ENCODE data around the gene WDR33.
"Not testable (repeated sequence)": the region's sequence is repeated elsewhere in the genome, so short reads cannot be mapped to it uniquely, and the experiment has no call there.

WDR33 gene

GRCh38 chr2:127762846-127763245 is 48.1 kb downstream of the WDR33 start:
- DNase-seq (ENCODE audit: low spot score) = no peak

- no peak for DNase-seq (ENCODE audit: low spot score)
These were observed 48.5 kb downstream of the WDR33 start for GRCh38 chr2:127762441-127762840.

- no peak for DNase-seq (ENCODE audit: low spot score)
These were observed 51.0 kb downstream of the WDR33 start for GRCh38 chr2:127759931-127760330.

GRCh38 chr2:127754186-127754585 is 56.8 kb downstream of the WDR33 start:
- DNase-seq (ENCODE audit: low spot score) = no peak

GRCh38 chr2:127753374-127753773 is 57.6 kb downstream of the WDR33 start:
- DNase-seq (ENCODE audit: low spot score) = no peak

GRCh38 chr2:127749537-127749936 is 61.4 kb downstream of the WDR33 start:
- not testable (repeated sequence) for DNase-seq (ENCODE audit: low spot score)

GRCh38 chr2:127747621-127748020 is 63.4 kb downstream of the WDR33 start:
- no peak for DNase-seq (ENCODE audit: low spot score)

GRCh38 chr2:127743477-127744026 is 67.4 kb downstream of the WDR33 start:
- no peak for DNase-seq (ENCODE audit: low spot score)

- no peak for DNase-seq (ENCODE audit: low spot score)
These were observed 70.2 kb downstream of the WDR33 start for GRCh38 chr2:127740665-127741288.

GRCh38 chr2:127739800-127740199 is 71.2 kb downstream of the WDR33 start:
- no peak for DNase-seq (ENCODE audit: low spot score)

- no peak for DNase-seq (ENCODE audit: low spot score)
These were observed 73.1 kb downstream of the WDR33 start for GRCh38 chr2:127737892-127738291.

GRCh38 chr2:127735537-127736399 is 75.2 kb downstream of the WDR33 start:
- DNase-seq (ENCODE audit: low spot score) = no peak

- DNase-seq (ENCODE audit: low spot score) = no peak
These were observed 75.9 kb downstream of the WDR33 start for GRCh38 chr2:127735044-127735443.

- DNase-seq (ENCODE audit: low spot score) = no peak
These were observed 77.0 kb downstream of the WDR33 start for GRCh38 chr2:127733816-127734537.

GRCh38 chr2:127733113-127733815 is 77.7 kb downstream of the WDR33 start:
- DNase-seq (ENCODE audit: low spot score) = no peak

GRCh38 chr2:127726158-127726880 is 84.7 kb downstream of the WDR33 start:
- no peak for DNase-seq (ENCODE audit: low spot score)

- no peak for DNase-seq (ENCODE audit: low spot score)
These were observed 88.2 kb downstream of the WDR33 start for GRCh38 chr2:127722807-127723206.

GRCh38 chr2:127721978-127722355 is 89.0 kb downstream of the WDR33 start:
- DNase-seq (ENCODE audit: low spot score) = no peak

- DNase-seq (ENCODE audit: low spot score) = no peak
These were observed 89.5 kb downstream of the WDR33 start for GRCh38 chr2:127721311-127721977.

- no peak for DNase-seq (ENCODE audit: low spot score)
These were observed 91.4 kb downstream of the WDR33 start for GRCh38 chr2:127719301-127720218.

Measured in ecto neural progenitor cell (in vitro differentiated cells).